HG03025 (cell line): Measurements from ENCODE around the gene FARS2.

ENCODE experiments used
- ATAC-seq: cut with Tn5 transposase; IDR thresholded peaks from one replicate; pipeline ENCODE4 v1.9.1; 2021; ENCODE audit warnings: mild to moderate bottlenecking, moderate library complexity; ENCODE audit not compliant: unreplicated experiment, low FRiP score

Gene FARS2

DNA sequence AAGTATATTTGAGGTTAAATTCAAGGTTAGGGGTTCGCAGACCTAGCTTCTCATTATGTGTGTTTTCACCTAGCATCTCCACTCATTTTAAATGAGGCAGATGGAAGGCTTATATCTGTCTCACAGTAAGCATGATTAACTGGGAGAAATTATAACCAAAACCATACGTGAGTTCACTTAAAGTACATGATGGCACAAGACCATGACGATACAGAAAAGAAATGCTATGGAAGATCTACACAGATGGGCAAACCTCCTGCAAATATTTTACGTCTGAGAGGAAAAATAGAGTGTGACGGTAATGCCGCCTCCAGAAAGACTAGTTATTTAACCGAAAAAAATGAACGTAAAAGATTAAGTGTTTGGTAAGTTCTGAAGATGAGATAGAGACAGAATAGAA, 337.8 kb downstream of the FARS2 start:
- no peak for ATAC-seq

- no peak for ATAC-seq
Observed at GRCh38 chr6:5605937-5606336, 344.6 kb downstream of the FARS2 start.

DNA sequence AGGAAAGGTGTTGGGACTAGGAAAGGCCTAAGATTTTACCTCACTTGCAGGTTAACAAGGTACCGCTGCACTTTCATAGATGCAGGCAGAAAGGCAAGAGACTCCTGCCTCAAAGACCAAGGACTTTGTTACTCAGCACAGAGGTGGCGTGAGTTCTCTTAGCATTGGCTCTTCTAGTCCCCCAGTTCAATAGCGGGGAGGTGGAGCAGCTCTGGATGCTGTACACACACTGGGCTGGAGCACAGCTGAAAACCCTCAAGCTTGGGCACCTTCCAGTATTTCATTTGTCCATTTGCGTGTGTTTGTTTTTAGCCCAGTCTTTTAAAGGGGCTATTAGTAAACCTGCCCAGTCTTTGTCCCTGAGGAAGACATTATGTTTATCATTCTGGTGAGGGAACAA, 345.2 kb downstream of the FARS2 start:
- ATAC-seq = no peak

- no peak for ATAC-seq
Observed at GRCh38 chr6:5610640-5611039, 349.3 kb downstream of the FARS2 start.

GRCh38 chr6:5617179-5617578, 355.9 kb downstream of the FARS2 start:
- no peak for ATAC-seq

GRCh38 chr6:5619249-5619648, 357.9 kb downstream of the FARS2 start:
- ATAC-seq = no peak

DNA sequence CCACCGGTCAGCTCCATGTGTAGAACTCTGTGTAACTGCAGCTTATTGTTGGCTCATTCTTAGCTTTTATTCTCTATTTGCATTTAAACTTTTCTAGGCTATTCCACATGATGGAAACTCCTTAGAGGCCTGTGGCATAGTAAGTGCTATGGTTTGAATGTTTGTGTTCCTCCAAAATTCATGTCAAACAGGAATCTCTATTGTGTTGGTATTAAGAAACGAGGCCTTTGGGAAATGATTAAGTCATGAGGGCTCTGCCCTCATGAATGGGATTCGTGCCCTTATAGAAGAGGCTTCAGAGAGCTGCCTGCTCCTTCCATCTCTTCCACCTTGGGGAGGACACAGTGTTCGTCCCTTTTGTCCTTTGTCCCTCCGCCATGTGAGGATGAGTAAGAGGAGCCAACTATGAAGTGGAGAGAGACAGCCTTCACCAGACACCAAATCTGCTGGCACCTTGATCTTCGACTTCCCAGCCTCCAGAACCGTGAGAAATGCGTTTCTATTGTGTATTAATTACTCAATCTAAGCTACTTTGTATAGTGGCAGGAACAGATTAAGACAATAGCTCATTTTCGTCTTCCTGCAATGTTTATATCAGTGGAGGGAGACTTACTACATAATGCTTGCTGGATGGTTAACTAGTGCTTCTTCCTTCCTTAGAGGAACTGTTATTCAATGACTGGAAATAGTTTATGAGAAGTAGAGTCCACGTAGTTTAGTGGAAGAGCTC, 361.1 kb downstream of the FARS2 start:
- no peak for ATAC-seq

DNA sequence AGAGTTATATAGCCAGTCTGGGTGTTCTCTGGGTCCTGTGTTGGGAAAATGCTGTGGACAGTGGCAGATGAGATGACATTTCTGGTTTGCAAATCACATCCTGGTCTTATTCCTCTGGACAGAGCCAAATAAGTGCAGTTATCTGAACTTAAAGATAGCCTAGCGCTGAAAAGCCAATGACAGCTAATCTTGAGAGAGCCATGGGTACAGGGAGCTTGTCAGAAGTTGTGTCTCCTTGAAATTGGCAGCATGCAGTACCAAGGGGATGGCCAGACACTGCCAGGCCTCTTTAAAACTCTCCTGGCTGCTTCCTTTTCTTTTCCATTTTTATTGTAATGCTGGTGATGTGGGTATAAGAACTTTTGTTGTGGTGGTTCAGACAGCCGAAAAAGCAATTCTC, 362.5 kb downstream of the FARS2 start:
- ATAC-seq = no peak

DNA sequence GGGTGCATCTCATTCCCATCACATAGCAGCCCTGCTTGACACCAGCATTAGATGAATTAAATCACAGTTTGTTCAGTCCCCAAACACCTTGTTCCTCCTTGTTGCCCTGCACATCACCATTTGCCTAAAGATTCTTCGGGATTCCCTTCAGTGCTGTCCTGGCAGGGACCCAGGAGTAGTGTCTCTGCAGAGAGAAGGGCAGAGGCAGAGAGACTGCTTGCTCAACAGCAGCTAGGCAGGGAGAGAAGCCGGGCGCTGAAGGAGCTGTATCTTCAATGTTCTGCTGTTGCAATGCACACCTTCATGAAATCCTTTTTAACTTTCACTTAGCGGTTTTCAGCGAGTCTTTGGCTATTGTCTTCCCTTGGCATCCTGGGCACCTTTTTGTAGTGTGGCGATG, 362.9 kb downstream of the FARS2 start:
- ATAC-seq = no peak

DNA sequence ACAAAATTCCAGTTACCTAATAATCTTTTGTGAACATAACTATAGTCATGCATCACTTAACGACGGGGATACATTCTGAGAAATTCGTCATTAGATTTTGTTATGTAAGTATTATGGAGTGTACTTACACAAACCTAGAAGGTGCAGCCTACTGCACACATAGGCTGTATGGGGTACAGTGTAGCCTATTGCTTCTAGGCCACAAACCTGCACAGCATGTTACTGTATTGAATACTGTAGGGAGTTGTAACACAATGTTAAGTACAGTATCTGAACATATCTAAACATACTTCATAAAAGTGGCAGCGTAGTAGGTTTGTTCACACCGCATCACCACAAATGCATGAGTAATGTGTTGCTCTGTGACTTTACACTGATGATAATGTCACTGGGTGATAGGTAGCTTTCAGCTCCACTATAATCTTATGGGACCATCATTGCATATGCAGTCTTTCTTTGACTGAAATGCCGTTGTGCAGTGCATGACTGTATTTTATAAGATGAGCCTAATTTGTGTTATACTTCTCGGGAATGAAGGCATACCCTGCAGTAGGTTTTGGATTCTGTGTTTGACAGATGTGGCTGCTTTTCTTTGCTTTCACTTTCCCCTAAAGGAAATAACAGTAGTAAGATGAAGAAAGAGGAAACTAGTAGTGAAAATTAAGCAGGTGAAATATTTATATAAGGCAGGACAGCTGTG, 365.6 kb downstream of the FARS2 start:
- no peak for ATAC-seq

DNA sequence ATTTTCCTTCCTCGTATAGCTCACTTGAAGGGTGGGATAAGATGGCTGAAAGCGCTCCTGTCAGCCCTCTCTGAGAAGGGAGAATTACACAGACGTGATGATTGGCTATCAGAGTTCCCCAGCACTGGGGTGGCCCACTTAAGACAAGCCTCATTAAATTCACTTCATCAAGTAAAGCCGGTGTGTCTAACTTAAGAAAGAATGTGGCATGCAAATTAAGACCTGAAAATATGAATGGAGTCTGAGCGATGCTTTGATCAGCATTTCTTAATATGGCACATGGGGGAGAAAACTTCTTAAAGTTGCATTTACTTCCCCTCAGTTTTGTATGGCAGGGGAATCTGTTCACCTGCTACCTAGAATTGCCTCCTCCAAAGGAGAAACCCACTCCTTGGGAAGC, 369.3 kb downstream of the FARS2 start:
- ATAC-seq = no peak

GRCh38 chr6:5632348-5632935, 371.1 kb downstream of the FARS2 start:
- ATAC-seq = no peak

- ATAC-seq = no peak
Observed at GRCh38 chr6:5634525-5634924, 373.2 kb downstream of the FARS2 start.

DNA sequence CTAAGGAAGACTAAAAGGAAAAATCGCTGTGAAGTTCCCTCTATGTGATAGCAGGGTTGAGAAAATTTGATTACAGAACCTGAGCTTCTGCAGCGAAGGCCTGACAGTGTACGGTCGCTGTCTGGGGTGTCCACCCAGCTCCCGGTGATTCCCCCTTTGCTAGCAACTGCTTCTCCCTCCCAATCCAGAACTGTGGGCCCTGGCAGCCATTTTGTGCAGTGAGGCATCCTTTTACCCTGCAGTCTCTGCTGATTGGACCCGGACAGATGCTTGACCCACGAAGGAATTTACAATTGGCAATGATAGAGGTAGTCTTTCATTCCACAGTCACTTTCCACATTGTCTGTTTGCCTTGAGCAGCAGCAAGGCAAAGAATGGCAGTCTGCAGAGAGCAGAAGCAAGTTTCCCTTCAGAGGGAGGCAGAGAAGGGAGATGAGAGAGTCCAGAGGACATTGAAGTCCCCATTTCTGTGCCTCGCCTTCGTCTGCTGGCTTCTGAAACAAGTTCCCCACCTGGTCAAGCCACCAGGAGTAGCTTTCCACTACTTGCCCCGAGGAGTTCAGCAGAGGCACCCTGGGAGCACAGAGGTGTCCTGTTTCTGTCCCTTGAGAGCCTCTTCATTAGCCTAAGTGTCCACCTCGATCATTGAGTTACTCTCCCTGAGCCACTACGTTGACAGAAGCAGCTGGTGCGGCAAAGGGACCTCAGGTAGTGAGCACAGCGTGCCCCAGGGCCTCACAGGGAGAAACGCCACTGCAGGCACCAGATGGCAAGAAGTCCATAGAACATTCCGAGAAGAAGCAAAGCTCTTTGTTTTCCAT, 375.1 kb downstream of the FARS2 start:
- ATAC-seq = no peak

DNA sequence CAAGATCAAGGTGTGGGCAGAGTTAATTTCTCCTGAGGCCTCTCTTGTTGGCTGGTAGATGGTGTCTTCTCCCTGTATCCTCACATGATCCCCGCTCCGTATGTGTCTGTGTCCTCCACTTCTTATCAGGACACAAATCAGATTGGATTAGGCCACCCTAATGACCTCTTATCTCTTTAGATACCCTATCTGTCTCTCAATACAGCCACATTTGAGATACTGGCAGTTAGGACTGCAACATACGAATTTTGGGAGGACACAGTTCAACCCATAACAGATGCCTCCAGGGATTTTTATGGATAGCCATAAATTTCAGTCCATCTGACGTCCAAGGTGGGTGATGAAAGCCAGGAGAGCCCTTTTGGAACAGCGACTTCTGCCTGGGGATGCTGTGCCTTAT, 376.4 kb downstream of the FARS2 start:
- no peak for ATAC-seq

- no peak for ATAC-seq
Observed at GRCh38 chr6:5638666-5639065, 377.4 kb downstream of the FARS2 start.

DNA sequence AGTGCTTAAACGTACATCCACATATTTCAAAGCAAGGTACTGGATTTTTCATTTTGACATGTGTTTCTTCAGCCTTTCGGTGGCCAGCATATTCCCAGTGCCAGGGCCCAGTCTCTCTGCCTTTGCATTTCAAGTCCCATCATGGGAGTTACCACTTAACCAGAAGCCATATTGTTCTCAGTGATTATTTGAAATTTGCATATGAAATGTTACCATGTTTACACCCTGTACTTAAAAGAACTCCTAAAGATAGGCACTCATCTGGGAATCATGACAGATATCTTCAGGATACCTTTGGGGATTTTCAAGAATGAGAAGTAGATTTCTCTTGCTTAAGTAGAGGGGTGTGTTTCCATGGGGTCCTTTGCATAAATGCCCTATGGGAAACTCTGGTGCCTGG, 377.9 kb downstream of the FARS2 start:
- ATAC-seq = no peak

DNA sequence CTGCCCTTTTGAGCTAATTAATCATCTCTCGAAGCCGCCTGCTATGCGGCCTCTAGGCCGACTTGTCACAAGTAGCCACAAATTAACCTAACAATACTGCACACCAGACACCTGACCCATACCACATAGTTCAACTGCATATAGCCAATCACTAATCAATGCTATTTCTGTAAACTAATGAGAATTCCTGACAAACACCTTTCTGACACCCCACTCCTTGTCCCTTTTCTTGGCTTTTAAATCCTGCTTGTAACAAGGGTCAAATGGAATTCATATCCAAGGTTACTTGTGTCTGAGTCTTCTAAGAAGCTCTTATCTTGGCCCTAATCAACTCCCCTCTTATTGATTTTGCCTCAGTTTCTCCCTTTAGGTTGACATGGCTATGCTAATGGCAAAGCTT, 379.3 kb downstream of the FARS2 start:
- no peak for ATAC-seq

- ATAC-seq = no peak
Observed at GRCh38 chr6:5644523-5645185, 383.3 kb downstream of the FARS2 start.
